Muscle of arm (tissue), 12 donors: ENCODE measurements around the gene MUC20. TPM values are rescaled to one million over a fixed set of nuclear protein-coding genes. Genes with fewer than 3 reads are reported as not detected.
"Not testable (repeated sequence)": the region's sequence is repeated elsewhere in the genome, so short reads cannot be mapped to it uniquely, and the experiment has no call there.

Experiments
- DNase-seq: peaks from one replicate; pipeline ENCODE4 v3.0.0-alpha.2; 2013
- polyA plus RNA-seq, 12 donors: library from polyadenylated mRNA; unstranded; fragments of 120-200 nt; gene quantifications; one replicate each; pipeline ENCODE4 v1.2.1, GENCODE V29; 2013; ENCODE audit not compliant: insufficient read length in 12 of 12

MUC20 gene
- polyA plus RNA-seq, 12 donors: 0.90 to 14.8 (median 4.1) TPM; not detected in 2

- DNase-seq: not testable (repeated sequence)
Observed at GRCh38 chr3:195728789-195729188, 8.0 kb downstream of the MUC20 start.

DNA sequence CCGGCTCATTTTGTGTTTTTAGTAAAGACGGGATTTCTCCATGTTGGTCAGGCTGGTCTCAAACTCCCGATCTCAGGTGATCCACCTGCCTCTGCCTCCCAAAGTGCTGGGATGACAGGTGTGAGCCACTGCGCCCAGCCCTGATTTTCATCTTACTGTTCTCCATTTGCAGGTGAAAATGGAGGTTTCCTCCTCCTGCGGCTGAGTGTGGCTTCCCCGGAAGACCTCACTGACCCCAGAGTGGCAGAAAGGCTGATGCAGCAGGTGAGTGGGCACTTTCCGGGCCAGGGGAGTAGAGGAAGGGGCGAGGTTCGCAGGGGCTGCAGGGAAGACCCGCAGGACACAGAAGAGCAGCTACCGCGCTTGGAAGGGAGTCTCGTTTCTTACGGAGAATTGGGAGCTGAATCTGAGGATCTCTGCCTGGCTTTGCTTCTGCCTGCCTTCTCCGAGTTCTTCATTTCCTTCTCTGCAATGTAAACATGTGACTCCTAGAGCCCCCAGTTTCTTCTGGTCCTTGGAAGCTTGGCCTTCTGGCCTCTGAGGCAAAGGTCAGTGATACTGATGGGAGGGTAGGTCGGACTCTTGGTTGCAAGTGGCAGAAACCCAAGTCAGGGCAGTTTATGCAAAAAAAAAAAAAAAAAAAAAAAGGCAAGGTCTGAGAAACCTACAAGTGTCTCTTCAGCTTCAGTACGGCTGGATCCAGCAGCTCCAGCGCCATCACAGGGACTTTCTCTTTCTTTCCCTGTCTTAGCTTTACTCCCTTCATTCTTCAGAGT lies 8.9 kb downstream of the MUC20 start:
- DNase-seq: no peak

DNA sequence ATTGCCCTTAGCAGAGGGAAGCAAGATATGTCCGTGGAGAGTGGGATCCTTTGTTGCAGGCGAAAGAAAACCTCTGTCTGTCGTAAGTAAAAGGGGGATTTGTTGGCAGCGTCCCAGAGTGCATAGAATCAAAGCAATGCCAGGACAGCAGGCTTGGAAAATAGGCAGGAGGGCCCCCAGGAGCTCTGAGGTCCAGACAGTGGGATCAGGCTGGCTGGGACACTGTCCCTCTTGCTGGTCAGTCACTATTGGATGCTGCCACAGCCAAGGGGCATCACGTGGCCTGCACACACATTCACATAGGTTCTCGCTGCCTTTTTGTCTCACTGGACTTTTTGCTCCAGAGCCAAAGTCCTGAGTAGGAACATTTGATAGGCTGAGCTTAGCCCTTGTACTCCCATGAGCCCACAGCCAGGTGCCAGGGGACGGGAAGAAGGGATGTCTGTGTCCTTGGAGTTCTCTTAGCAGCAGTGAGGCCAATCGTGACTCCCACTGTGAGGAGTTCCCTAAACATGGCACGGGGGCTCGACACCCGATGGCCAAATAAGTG lies 10.7 kb downstream of the MUC20 start:
- DNase-seq: no peak

DNA sequence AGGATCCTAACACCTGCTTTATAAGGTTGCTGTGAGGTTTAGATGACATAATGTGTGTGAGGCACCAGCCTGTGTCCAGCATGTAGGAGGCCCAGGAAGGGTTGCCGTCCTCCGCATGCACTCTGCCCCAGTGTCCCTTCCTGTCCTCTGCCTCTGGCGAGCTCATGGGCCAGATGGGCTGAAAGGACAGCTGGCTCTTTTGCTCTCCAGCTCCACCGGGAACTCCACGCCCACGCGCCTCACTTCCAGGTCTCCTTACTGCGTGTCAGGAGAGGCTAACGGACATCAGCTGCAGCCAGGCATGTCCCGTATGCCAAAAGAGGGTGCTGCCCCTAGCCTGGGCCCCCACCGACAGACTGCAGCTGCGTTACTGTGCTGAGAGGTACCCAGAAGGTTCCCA lies 12.2 kb downstream of the MUC20 start:
- DNase-seq: peak; percentile 48

- no peak for DNase-seq
Observed at GRCh38 chr3:195735036-195735695, 14.4 kb downstream of the MUC20 start.

GRCh38 chr3:195736866-195737490 lies 16.2 kb downstream of the MUC20 start:
- no peak for DNase-seq

DNA sequence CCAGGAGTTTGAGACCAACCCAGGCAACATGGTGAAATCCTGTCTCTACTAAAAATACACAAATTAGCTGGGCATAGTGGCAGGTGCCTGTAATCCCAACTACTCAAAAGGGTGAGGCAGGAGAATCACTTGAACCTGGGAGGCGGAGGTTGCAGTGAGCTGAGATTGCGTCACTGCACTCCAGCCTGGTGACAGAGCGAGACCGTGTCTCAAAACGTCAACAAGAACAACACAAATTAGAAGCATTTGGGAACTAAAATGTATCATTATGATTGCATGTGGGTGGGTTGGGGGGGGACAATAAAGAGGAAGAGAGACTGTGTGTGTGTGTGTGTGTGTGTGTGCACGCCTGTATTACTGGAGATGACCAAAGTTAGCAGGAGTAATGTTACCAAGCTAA lies 17.0 kb downstream of the MUC20 start:
- DNase-seq: not testable (repeated sequence)

DNA sequence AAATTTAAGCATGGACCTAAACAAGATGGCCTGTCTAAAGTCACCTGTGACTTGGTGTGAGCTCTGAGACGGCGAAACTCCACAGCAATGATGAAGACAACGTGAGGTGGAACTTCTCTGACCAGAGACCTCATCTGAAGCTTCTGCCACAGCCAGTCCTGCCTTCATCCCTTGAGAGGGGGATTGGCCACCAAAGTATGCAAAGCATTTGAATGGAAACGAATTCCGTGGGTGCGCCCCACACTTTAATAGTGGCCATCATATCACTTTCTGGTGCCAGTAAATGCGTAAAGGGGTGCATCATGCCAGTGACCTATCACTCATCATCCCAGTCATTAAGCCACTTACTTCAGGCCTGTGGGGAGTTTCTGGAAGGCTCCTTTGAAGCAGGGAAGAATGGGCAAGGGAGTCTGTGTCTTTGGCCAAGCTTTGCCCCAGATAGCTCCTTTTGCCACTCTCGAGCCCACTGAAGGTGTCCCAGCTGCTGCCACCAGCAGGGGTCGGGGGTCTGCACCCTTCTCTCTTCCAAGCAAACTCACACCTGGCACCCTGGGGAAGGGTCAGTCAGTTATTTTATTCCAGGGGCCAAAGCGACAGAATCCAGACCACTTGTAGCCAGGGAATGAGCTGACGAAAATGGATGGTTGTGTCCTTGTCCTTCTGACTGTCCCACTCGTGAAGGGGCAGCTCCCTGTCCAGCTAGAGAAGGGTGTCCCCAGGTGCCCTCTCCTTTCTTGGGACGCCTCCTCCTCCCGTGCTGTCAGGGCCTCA lies 17.7 kb downstream of the MUC20 start:
- DNase-seq: no peak

DNA sequence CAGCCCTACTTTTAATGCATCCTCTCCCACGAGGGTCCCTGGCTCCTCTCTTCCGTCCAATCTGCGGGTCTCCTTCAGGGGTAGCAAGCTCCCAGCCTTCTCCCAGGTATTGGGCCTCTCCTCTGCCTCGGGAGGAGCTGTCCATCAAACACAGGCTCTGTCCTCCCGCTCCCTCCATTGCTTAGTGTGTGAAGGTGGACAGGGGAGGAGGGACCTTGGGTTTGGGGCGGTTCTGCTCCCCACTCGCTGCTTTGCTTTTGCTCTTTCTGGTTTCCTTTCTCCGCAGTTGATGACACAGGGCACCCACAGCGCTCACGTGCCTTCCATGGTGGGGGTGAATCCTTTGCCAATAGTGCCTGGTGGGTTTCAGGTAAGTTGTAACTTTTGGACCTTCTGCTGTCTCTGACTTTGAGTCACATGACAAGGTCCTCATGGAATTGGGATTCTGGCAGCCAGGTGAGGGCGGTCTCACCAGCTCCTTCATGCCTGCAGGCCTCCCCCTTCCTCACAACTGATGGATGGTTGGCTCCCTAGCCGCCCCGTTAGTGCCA lies 18.9 kb downstream of the MUC20 start:
- no peak for DNase-seq

- no peak for DNase-seq
Observed at GRCh38 chr3:195744437-195744836, 23.7 kb downstream of the MUC20 start.

DNA sequence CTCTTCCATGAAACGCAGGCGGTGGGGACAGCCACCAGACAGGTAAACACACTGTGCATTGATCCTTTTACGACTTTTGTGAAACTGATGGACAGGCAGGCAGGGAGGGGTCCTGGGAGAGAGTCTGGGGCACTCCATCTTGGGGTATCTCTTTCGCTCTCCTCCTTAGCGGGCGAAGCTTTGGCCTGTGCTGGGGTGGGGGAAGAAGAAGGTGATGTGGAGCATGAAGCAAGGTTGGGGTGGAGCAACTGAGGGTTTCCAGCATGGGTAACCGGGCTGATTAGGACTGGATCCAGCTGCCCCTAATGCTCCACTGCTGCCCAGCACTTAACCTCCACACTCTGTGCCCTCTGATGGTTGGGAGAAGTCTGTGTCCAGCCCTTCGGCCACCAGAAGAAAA lies 25.6 kb downstream of the MUC20 start:
- DNase-seq: no peak

- no peak for DNase-seq
Observed at GRCh38 chr3:195746751-195747150, 26.0 kb downstream of the MUC20 start.

DNA sequence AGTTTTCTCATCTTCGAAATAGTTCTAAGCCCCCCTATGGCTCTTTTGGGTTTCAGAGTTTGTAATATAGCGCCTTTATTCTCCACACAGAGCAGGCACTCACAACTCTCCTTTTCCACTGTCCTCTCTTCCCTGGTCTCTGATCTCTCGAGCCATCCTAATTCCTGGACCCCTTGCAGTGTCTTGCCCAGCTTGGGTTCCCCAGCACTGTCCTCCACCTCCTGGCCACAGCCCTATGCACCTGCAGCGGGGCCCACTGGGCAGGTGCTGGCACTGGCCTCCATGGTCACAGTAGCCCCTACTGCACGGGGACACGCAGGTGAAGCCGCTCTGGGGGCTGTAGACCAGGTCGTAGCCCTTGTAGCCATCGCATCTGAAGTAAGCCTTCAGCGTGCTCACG lies 27.9 kb downstream of the MUC20 start:
- no peak for DNase-seq

DNA sequence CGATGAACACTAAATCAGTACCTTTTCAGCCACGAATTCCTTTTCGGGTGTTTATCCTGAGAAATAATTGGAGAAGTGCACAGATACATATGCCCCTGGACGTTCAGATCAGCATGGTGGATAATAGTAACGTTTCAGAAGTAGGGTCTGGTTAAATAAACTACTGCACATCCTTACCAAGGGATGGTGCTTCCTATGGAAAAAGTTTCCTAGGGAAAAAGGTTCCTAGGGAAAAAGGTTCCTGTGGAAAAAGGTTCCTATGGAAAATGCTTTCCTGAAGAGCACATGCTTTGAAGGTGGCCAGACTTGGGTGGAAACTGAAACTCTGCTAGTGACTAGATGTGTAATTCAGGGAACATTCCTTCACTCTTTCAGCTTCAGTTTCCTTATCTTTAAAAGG lies 28.3 kb downstream of the MUC20 start:
- DNase-seq: not testable (repeated sequence)

- DNase-seq: no peak
Observed at GRCh38 chr3:195750797-195751520, 30.2 kb downstream of the MUC20 start.

GRCh38 chr3:195751560-195751959 lies 30.8 kb downstream of the MUC20 start:
- no peak for DNase-seq

DNA sequence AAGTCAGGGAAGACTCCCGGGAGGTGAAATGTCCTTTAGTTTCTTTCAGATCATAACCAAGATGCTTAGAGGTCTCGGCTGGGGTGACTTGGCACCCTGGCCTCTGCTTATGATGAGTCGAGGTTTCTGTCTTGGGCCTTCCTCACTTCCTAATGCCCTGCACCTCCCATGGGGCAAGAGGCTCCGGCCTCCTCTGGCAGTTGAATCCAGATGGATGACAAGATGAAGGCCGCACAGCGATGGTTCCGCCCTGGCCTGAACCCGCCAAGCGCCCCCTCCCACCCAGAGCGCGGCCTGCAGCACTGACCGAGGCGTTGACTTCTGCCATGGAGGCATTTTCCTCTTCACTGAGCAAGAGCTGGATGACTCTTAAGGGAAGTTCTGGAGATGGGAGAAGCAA lies 31.3 kb downstream of the MUC20 start:
- DNase-seq: no peak

- DNase-seq: no peak
Observed at GRCh38 chr3:195752546-195753331, 32.0 kb downstream of the MUC20 start.

DNA sequence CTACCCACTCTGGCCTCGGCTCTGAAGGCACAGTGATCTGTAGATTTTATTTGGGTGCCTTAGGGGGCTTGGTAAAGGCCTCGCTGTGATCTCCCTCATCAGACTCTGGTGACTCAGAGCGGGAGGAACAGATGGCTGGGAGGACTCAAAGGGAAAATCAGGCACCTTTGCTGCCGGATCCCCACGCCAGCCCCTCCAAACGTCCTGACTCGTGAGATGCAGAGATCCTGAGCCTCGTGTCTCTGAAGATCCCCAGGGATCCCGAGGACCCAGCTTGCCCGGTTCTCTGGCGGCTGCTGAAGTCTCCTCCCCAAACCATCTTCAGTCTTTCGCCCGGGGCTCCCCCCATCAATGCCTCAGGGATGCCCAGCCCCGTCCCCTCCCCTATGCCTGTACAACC lies 32.8 kb downstream of the MUC20 start:
- no peak for DNase-seq

DNA sequence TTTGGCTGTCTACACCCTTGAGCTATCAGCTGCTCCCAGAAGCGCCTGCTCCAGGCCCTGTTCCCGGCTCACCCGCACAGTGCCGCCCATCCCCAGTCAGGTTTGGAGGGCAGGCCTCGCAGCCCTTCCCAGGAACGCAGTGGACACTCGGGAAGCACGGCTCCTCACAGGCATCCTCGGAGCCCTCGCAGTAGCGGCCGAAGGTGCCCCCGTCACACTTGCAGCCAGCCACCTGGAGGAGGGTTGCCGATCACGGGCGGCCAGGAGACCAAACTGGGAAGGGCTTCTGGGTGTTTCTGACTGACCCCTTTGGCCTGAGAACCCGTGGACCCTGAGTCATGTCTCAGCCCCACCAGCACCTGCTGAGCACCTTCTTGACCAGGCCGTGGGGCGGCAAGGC lies 33.4 kb downstream of the MUC20 start:
- DNase-seq: no peak
